Measurements from ENCODE around the gene WDR5.

The WDR5 gene

DNA sequence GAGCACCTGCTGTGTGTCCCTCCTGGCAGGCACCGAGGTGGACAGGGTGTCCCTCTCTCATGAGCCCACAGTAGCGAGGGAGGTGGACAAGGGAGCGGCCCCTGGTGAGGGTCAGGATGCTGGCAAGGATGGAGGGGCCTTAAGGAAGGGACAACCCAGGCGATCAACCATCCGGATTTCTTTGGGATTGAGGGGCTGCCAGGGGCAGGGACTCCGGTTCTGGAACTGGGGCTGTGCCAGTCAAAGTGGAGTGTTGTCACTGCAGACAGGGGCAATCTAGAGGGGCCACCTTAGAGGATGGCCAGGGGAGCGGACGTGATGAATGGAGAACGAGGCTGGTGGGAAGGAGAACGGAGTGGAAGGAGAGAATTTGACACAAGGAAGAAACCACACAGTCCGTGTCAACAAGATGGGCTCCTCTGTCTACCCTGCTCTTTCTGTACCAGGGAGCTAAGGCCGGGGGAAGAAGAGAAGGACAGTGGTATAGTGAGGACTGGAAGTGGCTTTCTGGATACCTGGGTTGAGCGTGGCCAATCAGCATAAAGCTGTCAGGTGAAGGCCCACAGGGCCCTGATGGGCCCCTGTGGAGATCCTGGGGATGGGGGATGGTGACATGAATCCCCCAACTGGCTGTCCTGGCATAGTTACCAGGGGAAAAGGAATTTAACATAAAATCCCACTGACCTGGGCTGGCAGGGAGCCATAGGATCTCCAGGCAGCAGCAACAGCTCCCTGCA, 4.2 kb upstream of the WDR5 start:
- in situ Hi-C loops (cut with HindIII; ENCODE audit: low sequenced_read_pairs), result no loop called here

DNA sequence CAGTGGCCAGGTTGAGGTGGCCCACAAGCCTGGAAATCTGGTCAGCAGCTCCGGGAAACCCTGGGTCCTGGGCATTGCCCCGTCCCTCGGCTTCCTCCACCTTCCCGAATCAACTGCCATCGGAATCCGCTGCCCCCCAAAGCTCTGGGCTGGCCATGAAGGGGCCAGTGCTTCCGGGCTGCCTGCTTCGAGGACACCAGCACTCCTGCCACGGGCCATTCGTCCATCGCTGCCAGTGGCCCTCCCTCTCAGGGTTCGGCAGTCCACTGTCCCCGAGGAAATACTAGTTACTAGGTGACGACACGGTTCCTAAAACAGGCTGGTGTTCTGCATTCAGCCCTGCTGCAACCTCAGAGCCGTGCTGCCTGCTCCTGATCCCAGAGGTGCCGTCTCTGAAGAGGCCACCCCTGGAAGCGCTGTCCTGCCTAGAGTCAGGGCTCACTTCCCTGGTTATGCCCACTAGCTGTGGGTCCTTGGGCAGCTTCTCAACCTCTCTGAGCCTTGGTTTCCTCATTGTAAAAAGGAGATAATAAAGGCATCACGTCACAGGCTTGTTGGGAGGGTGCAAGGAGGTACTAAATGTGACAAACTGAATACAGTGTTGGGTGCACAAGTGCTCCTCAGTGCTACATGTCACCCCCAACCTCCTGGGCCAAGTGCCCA, 3.5 kb upstream of the WDR5 start:
- in situ Hi-C loops (cut with HindIII; ENCODE audit: low sequenced_read_pairs), result no loop called here

DNA sequence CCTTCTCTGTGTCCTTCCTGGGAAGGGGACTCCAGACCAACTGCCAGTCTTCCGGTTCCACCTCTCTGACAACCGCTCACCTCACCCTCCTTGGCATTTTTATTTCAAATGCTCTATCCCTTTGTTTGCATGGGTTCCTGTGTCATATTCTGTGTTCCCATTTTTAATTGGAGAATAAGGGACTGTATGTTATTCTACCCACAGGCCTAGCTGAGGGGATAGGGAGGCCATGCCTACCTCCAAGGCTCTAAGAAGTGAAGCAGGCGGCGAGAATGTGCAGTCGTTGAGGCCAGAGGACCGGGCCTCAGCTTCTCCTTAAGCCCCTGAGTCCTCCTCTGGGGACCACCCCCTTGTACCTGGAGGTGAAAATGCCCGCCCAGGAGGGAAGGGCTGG, 936 bp upstream of the WDR5 start:
- in situ Hi-C loops (cut with HindIII; ENCODE audit: low sequenced_read_pairs), result loop anchor here (5.0 kb wide), 1 partner anchor 43 kb away; no protein-coding TSS in a partner anchor

DNA sequence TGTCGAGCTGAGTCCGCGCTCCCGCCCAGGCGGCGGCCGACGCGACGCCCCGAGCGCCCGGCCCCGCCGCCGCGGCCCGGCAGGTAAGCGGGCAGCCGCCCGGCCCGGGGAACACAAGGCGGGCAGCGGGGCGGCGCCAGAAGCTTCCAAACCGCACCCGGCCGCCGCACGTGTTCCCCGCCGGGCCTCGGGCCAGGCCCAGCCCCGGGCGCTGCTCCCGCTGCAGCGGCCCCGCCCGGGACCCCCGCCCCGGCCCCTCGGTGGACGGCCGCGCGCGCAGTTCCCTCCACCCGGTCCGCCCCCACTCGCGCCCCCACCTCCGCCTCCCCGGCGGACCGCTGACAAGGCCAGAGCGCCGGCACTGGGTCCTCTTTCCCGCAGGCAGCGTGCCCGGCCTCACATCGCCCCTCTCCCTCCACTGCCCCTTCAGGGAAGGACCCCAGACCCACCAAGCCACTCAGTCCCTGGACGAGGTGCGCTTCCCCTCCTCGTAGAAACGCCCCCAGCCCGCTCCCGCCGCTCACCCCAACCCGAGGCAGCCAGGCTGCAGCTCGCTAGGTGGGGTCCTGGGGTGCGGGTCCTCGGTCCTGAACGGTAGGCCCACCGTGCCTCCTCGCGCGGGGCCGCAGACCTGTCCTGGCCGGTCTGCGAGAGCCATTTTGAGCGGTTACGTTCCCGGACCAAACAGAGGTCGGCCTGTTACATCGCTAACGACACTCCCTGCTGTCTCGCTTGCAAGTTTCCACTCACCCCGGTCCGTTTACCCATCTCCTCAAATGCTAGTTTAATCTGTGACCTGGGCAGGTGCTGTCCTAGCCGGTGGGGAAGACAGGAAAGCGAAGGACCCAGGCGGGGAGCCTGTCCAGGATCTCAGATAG, 475 bp downstream of the WDR5 start:
- in situ Hi-C loops (cut with HindIII; ENCODE audit: low sequenced_read_pairs), result loop anchor here (5.0 kb wide), 1 partner anchor 44 kb away; no protein-coding TSS in a partner anchor

DNA sequence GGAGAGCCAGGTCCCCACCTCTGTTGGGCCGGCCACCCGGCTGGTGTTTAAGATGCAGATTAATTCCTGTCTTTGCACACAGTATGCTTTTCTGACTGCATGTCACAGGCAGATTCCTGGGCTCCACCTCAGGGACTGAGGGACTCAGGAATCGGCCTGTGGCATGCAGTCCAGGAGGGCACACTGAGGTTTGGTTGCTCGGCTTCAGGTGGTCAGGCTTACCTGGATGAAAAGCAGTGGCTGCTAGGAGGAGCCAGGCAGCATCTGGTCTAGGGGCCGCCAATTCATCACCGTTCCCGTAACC, 1.1 kb downstream of the WDR5 start:
- in situ Hi-C loops (cut with HindIII; ENCODE audit: low sequenced_read_pairs), result loop anchor here (5.0 kb wide), 1 partner anchor 45 kb away; no protein-coding TSS in a partner anchor

DNA sequence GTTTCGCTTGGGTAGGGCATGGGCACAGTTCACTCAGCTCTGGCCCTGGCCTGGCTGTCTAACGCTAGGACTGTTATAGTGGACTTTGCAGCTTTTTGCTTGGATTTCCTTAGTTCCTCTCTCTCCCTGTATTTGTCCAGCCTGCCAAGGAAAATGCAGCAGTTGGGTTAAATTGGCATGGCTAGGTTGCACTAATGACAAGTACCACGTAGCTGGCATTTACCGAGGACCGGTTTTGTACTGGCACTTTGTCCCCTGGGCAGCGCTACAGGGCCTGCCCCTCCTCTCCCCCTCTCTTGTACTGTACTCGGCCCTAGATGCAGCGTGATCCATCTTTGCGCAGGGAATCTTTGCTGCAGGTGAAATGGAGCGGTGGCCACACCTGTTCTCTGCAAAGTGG, 2.4 kb downstream of the WDR5 start:
- in situ Hi-C loops (cut with HindIII; ENCODE audit: low sequenced_read_pairs), result loop anchor here (5.0 kb wide), 1 partner anchor 46 kb away; no protein-coding TSS in a partner anchor

DNA sequence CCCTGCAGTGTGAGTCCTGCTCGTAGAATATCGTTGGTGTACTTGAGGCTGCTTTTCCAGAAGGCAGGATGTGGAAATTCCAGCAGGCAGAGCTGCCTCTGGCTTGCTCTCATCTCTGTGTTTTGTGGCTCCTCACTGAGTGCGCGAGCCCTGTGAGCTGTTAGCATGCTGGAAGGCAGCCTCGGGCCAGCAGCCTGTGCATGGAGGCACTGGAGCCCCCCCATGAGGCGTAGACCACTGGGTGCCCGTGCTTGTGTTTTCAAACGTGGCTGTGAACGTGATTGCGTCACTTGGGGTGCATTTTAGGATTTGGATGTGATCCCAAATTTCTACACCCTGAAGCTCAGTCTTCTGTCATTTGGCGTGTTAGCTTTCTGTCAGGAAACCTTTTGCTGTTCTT, 3.2 kb downstream of the WDR5 start:
- in situ Hi-C loops (cut with HindIII; ENCODE audit: low sequenced_read_pairs), result loop anchor here (5.0 kb wide), 1 partner anchor 47 kb away; no protein-coding TSS in a partner anchor

DNA sequence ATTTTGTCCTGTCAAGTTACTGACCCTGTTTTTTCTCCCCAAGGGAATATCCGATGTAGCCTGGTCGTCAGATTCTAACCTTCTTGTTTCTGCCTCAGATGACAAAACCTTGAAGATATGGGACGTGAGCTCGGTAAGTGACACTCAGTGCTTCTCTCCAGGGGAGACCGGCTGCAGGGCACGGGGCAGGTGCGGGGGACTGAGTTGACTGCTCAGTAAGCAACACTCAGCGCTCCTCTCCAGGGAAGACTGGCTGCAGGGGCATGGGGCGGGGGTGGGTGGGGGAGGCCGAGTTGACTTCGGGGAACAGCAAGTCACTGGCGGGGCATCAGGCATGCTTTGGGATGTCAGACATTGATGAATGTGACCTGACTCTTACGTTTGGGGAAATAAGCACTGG, 6.0 kb downstream of the WDR5 start:
- in situ Hi-C loops (cut with HindIII; ENCODE audit: low sequenced_read_pairs), result no loop called here

DNA sequence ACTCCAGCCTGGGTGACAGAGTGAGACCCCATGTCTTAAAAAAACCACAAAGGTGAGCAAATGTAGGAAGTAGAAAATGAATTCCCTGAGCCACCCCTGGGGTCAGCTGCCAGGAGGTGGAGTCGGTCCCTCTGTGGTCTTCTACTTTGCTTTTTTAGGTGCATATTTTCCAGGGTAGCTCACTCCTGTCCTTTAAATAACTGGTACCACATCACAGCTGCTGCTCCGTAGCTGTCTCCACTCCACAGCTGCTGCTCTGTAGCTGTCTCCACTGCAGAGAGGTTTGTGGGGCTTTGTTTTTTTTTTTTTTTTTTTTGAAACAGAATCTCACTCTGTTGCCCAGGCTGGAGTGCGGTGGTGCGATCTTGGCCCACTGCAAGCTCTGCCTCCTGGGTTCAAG, 8.9 kb downstream of the WDR5 start:
- in situ Hi-C loops (cut with HindIII; ENCODE audit: low sequenced_read_pairs), result no loop called here

DNA sequence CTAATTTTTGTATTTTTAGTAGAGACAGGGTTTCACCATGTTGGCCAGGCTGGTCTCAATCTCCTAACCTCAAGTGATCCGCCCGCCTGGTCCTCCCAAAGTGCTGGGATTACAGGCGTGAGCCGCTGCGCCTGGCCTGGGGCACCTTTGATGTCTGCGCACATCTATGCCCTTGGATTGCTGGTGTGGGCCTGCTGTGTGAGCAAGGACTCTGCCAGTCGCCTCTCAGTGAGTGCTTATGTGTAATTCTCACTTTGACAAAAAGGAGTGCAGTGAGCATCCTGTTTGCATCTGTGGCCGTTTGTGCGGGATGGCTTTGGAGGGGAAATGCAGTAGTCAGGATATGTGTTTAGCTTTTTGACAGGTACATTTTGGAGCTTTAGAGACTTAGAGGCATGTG, 9.4 kb downstream of the WDR5 start:
- in situ Hi-C loops (cut with HindIII; ENCODE audit: low sequenced_read_pairs), result no loop called here

DNA sequence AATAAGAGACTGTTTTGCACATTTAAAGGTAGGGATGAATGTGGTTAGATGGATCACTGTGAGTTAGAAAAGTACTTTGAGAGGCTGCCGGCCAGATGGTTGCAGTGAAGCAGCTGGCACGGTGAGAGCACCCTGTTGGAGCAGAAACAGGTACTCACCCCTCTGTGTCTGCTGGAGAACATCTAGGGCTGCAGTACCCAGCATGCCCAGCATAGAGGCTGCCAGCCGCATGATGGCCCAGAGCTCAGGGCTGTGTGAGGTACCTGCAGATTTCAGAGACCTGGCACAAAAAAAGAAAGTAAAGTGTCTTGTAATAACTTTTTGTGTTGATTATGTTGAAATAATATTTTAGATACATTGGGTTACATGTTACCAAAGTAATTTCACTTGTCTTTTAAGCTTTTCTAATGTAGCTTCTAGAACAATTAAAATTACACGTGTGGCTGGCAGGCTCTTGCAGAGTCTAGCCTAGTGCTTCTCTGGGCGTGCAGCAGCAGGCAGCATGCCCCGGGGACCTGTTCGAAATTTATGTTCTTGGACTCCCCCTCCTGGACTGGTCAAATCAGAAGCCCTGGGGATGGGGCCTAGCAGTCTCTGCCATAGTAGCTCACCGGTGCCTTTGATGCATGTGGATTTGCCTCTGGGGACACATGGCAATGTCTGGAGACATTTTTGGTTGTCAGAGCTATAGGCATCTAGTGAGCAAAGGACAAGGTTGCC, 11.1 kb downstream of the WDR5 start:
- in situ Hi-C loops (cut with HindIII; ENCODE audit: low sequenced_read_pairs), result no loop called here

DNA sequence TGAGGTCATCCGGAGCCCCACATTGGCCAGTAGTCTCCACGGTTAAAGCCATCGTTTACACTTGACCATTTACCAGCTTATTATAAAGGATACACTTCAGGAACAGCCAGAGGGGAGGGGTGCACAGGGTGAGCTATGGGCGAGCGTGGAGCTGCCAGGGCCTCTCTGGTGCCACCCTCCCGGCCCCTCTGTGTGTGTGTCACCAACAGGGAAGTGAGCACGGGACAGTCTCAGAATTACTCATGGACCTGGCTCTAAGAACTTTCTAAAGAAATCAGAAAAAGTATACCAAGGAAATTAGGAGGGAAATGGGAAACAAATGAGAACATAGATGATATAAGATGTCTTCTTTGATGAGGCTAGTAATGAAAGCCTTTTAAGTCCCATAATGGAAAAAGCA, 13.5 kb downstream of the WDR5 start:
- in situ Hi-C loops (cut with HindIII; ENCODE audit: low sequenced_read_pairs), result no loop called here

DNA sequence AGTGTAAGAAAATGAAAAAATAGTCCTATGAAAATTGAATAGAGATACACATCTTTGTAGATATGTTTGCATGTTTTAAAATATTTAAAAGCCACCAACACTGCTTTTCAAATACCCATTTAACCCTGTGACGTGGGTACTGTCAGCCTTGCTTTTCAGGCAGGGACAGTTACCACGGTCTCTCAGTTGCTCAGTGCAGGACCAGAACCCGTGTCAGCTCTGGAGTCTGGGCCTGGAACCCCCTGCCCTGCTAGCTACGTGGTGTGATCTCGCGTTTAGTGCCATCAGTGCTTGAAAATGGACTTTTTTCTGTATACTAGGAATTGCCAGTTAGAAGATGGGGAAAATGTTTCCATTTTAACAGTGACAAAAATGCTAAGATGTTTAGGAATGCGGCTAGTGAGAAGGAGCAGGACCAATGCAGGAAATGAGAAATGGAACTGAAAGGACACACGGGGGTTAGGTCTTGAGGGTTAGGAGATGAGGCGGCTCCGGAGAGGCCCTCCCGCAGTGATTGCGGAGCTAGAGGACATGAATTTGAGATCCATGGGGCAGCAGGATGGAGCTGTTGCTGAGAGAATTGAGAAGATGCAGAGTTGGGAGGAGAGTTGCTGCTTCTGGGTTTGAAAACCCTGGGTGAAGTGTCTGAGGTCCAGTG, 14.8 kb downstream of the WDR5 start:
- in situ Hi-C loops (cut with HindIII; ENCODE audit: low sequenced_read_pairs), result no loop called here

DNA sequence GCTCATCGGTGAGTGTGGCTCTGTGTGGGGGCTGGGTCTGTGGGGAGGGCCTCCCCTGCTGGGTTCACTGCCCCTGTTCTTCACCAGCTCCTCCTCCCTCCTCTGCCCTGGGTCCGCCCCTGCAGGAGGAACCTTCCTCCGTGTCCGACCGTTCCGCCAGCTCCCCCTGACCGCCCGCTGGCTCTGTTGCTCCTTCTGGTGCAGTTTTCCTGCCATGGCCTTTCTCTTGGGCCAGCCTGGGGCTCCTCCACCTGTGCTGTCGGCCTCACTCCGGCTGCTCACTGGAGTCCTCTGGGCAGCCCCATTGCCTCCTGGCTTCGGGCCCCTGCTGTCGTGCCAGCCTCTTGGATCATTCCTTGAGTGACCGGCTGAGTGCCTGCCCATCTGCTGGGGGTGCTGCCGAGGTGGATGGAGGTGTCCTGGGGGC, 16.2 kb downstream of the WDR5 start:
- in situ Hi-C loops (cut with HindIII; ENCODE audit: low sequenced_read_pairs), result no loop called here

DNA sequence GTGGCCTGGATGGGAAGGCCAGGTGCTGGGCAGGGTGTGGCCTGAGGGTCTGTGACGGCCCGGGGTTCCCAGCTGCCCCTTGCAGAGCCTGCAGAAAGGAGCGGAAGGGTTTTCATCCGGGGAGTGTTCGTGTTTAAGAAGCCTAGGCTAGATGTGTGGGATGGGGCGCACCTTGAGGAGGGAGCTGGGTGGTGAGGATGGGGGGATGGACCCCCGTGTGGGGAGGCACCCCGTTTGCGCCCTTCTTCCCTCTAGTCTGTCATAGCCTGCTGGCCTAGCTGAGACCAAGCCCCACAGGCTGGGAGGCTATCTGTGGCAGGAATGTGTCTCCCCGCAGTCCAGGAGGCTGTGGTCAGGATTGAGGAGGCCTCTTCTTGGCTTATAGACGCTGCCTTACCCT, 16.6 kb downstream of the WDR5 start:
- in situ Hi-C loops (cut with HindIII; ENCODE audit: low sequenced_read_pairs), result no loop called here

DNA sequence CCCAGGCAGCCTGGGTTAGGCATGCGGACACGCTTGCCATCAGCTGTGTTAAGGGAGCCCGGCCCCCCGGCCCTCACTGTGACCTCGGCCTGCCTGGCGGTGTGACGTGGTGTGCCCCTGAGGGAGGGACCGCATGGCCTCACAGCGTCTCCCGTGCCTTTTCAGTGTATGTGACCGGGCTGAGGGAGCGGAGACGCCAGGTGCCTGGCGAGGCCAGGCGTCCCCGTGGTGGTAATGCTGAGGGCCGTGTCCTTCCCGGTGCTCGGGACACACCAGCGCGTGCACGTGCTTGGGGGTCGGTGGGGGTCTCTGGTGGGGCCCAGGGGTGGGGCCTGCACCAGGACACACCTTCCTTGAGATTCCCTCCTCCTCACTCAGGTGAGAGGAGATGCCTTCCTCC, 17.6 kb downstream of the WDR5 start:
- in situ Hi-C loops (cut with HindIII; ENCODE audit: low sequenced_read_pairs), result no loop called here

DNA sequence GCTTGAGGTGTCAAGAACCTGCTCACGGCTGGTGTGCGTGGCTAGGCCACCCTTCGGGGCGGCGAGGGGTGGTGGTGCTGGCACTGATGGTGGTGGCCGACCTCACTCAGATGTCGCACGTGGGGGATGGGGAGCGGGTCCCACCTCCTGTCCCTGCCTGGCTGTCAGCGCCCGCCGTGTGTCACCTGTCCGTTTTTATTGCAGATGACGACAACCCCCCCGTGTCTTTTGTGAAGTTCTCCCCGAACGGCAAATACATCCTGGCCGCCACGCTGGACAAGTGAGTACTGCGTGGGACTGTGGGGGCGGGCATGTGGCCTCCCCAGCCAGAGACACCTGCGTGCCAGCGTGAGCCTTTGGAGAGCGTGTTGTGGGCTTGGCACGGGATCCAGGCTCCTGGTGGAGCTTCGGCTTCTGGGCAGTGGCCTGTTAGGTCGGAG, 18.4 kb downstream of the WDR5 start:
- in situ Hi-C loops (cut with HindIII; ENCODE audit: low sequenced_read_pairs), result no loop called here

DNA sequence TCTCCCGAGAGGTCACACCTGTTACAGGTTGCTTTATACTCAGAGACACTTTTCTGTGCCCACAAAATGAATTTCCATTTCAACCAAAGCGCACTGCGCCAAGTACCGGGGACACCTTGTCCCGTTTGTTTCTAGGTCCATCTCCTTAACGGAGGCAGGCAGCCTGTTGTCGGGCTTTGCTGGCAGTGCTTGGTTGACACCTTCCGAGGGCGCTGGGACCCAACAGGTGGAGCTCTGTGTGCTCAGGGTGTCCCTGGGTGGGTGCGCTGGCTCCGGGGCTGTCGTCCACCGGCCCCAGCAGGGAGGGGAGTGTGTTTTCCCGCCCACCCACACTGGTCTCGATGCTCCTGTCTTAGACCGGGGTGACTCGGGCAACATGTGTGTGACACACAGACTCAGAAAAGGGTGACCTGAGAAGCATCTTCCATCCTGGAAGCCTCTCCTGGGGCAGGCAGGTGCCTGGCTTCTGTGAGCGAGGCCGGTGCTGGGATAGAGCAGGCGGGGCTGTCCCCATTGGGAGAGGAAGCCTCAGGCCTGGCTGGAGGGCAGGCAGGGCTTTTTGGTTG, 20.0 kb downstream of the WDR5 start:
- in situ Hi-C loops (cut with HindIII; ENCODE audit: low sequenced_read_pairs), result no loop called here

DNA sequence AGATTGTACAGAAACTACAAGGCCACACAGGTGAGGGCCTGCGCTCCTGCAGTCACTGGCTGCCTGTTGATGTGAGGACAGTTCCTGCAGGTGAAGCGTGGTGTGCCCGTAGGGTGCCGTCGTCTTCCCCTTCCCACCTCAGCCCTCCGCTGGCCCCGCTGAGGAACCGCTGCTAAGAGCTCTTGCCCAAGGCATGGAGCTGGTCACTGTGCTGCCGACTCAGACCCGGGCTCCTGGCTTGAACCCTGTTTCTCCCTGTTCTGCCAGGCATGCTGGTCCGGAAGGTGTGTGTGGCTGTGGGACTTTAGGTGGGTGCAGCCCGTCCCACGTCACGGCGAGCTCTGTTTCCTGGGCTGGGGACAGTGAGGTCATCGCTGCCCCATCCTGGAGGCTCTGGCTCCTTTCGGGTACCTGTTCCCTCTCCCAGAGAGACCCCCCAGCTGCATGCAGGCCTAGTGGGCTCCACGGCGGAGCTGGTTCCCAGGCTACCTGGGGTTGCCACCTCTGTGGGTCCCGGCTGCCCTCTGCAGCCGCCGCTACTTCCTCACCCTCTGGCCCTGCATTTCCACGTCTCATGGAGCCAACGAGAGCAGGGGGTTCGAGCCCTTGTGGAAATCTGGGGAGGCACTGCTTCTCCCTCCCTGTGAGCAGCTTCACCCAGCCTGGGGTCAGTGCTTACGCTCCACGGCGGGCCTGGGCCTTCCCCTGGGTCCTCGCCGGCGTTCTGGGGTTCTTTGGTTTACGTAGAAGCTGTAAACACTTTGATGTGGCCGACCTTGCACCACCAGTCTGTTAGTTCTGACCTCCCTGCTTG, 20.9 kb downstream of the WDR5 start:
- in situ Hi-C loops (cut with HindIII; ENCODE audit: low sequenced_read_pairs), result no loop called here
